HT1080 (cell line): ENCODE results near the gene TM6SF1. TPM values are rescaled to one million over a fixed set of nuclear protein-coding genes. Genes with fewer than 3 reads are reported as not detected.

Experiments
- DNase-seq: peaks from one replicate; pipeline ENCODE4 v3.0.0-alpha.2; 2015; ENCODE audit warnings: low read depth
- small RNA-seq: library from RNA; depleted of rRNA; stranded (forward); fragments of <200 nt; gene quantifications from one replicate; pipeline ENCODE3, GENCODE V24; 2014
- total RNA-seq: library from RNA; depleted of rRNA; stranded (reverse); fragments of >200 nt; shearing (Covaris generic); gene quantifications from 2 replicates; pipeline ENCODE4 v1.2.3, GENCODE V29; 2014; rRNA removed

TM6SF1 gene
- total RNA-seq, 1 experiment from 2014 or later: not detected

GRCh38 chr15:83170474-83171165, 63.2 kb downstream of the TM6SF1 start:
- no peak for DNase-seq

DNA sequence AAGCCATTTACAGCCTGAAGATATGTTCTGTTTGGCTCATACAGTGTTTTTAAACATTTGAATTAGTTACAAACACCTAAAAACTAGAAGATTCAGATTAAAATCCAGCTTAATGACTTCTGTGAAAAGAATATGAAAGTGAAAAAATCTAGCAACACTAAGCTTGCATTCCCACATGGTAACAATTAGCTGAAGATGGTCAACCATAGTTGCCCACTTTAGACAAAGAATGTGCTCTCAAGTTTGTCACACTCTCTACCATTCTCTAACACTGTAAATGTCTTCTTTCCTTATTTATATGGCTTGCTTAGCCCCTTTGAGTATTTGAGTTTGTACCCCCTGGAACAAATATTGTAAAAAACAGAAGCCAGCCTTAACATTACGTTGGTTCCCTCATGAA, 67.4 kb downstream of the TM6SF1 start:
- DNase-seq: no peak

DNA sequence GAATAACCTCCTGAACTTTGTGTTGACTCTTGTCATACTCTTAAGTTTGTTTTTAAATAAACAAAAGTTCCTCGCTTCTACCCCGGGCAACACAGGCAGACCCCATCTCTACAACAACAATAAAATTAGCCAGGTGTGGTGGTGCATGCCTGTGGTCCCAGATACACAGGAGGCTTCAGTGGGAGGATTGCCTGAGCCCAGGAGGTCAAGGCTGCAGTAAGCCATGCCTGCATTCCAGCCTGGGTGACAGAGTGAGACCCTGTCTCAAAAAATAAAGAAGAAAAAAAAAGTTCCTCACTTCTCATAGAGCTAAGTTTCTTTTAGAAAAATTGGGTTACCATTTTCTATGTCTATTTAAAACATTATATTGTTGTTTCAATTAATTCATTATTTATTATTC, 70.9 kb downstream of the TM6SF1 start:
- no peak for DNase-seq

GRCh38 chr15:83178869-83179325, 71.5 kb downstream of the TM6SF1 start:
- DNase-seq: no peak

DNA sequence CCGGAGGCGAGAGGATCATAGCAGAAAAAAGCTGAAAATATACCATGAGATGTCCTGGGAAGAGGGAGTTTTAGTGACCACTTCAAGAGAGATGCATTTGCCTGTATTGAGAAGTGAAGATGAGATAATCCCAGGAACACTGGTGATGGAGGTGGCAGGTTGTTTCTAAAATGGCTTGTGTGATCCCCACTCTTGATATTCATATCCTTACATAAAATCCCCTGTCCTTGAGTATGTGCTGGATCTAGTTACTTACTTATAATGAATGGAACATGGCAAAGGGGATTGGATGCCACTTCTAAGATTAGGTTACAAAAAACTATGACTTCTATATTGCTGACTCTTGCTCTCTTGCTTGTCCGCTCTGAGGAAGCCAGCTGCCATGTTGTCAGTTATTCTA, 78.1 kb downstream of the TM6SF1 start:
- DNase-seq: no peak

Small RNA genes within 50 kb of the gene (small RNA-seq; reads per million reads assigned to genes)
- not detected for gene MIR4515

Other genes with a start within 250 kb of the TM6SF1 start
- 27.1 and 28.6 TPM in 2 replicates for gene HOMER2, start 154.9 kb upstream of the TM6SF1 start, total RNA-seq
- 37.6 and 37.9 TPM in 2 replicates for gene RAMAC, start 121.4 kb upstream of the TM6SF1 start, total RNA-seq
- gene C15orf40, start 96.0 kb upstream of the TM6SF1 start, total RNA-seq: 47.0 and 58.0 TPM in 2 replicates
- gene BTBD1, start 40.4 kb upstream of the TM6SF1 start, total RNA-seq: 95.0 and 108 TPM in 2 replicates
- gene HDGFL3, start 100.2 kb downstream of the TM6SF1 start, total RNA-seq: 39.8 and 47.8 TPM in 2 replicates
- 14.8 and 18.1 TPM in 2 replicates for gene BNC1, start 177.0 kb downstream of the TM6SF1 start, total RNA-seq